CD4-positive, alpha-beta T cell treated with Interferon gamma for 1 hour (primary cell): ENCODE results near the gene MACROD2.

Experiments
- DNase-seq: peaks from one replicate; pipeline ENCODE4 v3.0.0-alpha.2; 2020

The MACROD2 gene

GRCh38 chr20:15584507-15584906 is 1589.2 kb downstream of the MACROD2 start:
- no peak for DNase-seq

- no peak for DNase-seq
Observed at GRCh38 chr20:15593081-15593480, 1597.8 kb downstream of the MACROD2 start.

GRCh38 chr20:15594158-15594695 is 1598.9 kb downstream of the MACROD2 start:
- DNase-seq, result no peak

GRCh38 chr20:15596220-15596890 is 1601.0 kb downstream of the MACROD2 start:
- no peak for DNase-seq

- no peak for DNase-seq
Observed at GRCh38 chr20:15597306-15597705, 1602.0 kb downstream of the MACROD2 start.

- no peak for DNase-seq
Observed at GRCh38 chr20:15599961-15600360, 1604.6 kb downstream of the MACROD2 start.

GRCh38 chr20:15600565-15600964 is 1605.2 kb downstream of the MACROD2 start:
- no peak for DNase-seq

GRCh38 chr20:15603506-15603905 is 1608.2 kb downstream of the MACROD2 start:
- DNase-seq, result no peak

- no peak for DNase-seq
Observed at GRCh38 chr20:15603978-15604805, 1608.9 kb downstream of the MACROD2 start.

GRCh38 chr20:15609921-15610320 is 1614.6 kb downstream of the MACROD2 start:
- DNase-seq, result no peak

- no peak for DNase-seq
Observed at GRCh38 chr20:15610787-15611186, 1615.5 kb downstream of the MACROD2 start.

GRCh38 chr20:15611541-15611940 is 1616.2 kb downstream of the MACROD2 start:
- DNase-seq, result no peak

GRCh38 chr20:15612198-15612597 is 1616.9 kb downstream of the MACROD2 start:
- no peak for DNase-seq

GRCh38 chr20:15612769-15613168 is 1617.5 kb downstream of the MACROD2 start:
- DNase-seq, result no peak

- DNase-seq, result no peak
Observed at GRCh38 chr20:15613530-15613929, 1618.2 kb downstream of the MACROD2 start.

- no peak for DNase-seq
Observed at GRCh38 chr20:15616626-15617025, 1621.3 kb downstream of the MACROD2 start.

- no peak for DNase-seq
Observed at GRCh38 chr20:15618110-15618509, 1622.8 kb downstream of the MACROD2 start.

- no peak for DNase-seq
Observed at GRCh38 chr20:15618912-15619311, 1623.6 kb downstream of the MACROD2 start.

GRCh38 chr20:15619341-15619740 is 1624.0 kb downstream of the MACROD2 start:
- DNase-seq, result no peak

GRCh38 chr20:15619816-15620215 is 1624.5 kb downstream of the MACROD2 start:
- no peak for DNase-seq

GRCh38 chr20:15622368-15622767 is 1627.1 kb downstream of the MACROD2 start:
- DNase-seq, result no peak

- DNase-seq, result no peak
Observed at GRCh38 chr20:15623215-15623614, 1627.9 kb downstream of the MACROD2 start.

- no peak for DNase-seq
Observed at GRCh38 chr20:15625981-15626380, 1630.7 kb downstream of the MACROD2 start.

- DNase-seq, result no peak
Observed at GRCh38 chr20:15627089-15627488, 1631.8 kb downstream of the MACROD2 start.
